Thoracic aorta (tissue), 2 donors: Measurements from ENCODE around the gene BSPRY. TPM values are rescaled to one million over a fixed set of nuclear protein-coding genes. Genes with fewer than 3 reads are reported as not detected.
A peak's percentile ranks its signal among the peaks of the same experiment; 100 is the strongest.

Experiments
- ATAC-seq: fragments of 150-250 bp; one replicate; pipeline ENCODE4 v1.8.0; 2017; ENCODE audit warnings: low read depth; ENCODE audit not compliant: insufficient number of reproducible peaks, low FRiP score
- DNase-seq: peaks from one replicate; pipeline ENCODE4 v3.0.0-alpha.2; 2020; ENCODE audit warnings: low spot score
- H3K27ac ChIP-seq, 2 donors: fragments of 200-600 bp; sonication (generic); 1 replicate in 1 of 2; 2 replicates in 1 of 2; pipeline ENCODE4 v1.5.1; 2016; ENCODE audit warnings: mild to moderate bottlenecking in 2 of 2, moderate library complexity in 2 of 2
- H3K27me3 ChIP-seq: fragments of 200-600 bp; sonication (generic); replicated peaks from 2 replicates; pipeline ENCODE4 v1.6.0; 2016; ENCODE audit warnings: mild to moderate bottlenecking; ENCODE audit not compliant: insufficient read depth
- H3K36me3 ChIP-seq: fragments of 200-600 bp; sonication (generic); one replicate; pipeline ENCODE4 v1.5.1; 2016
- H3K4me1 ChIP-seq, 2 donors: fragments of 200-600 bp; sonication (generic); 1 replicate in 1 of 2; 2 replicates in 1 of 2; pipeline versions ENCODE4 v1.5.1 to v1.6.0; 2016; ENCODE audit warnings: low read depth in 2 of 2, mild to moderate bottlenecking in 1 of 2; ENCODE audit not compliant: control insufficient read depth in 1 of 2
- H3K4me3 ChIP-seq: fragments of 200-600 bp; sonication (generic); 2 replicates; pipeline ENCODE4 v1.5.1; 2016; ENCODE audit warnings: mild to moderate bottlenecking
- H3K9me3 ChIP-seq: fragments of 200-600 bp; sonication (generic); 2 replicates; pipeline ENCODE4 v1.5.1; 2016
- total RNA-seq, 2 donors: library from RNA; depleted of rRNA; stranded (reverse); fragments of >200 nt; gene quantifications; one replicate each; pipeline versions ENCODE4 v1.1.0 to v1.2.3, GENCODE V29; 2016
- TF ChIP-seq, protein P1 (sequence below): fragments of 200-600 bp; sonication (generic); IDR thresholded peaks from one replicate; pipeline ENCODE4 v1.5.1; 2019; ENCODE audit warnings: antibody characterized with exemption

BSPRY gene
- total RNA-seq = under 1 TPM in 1 of 2 donors, not detected in 1; 0.14 TPM

DNA sequence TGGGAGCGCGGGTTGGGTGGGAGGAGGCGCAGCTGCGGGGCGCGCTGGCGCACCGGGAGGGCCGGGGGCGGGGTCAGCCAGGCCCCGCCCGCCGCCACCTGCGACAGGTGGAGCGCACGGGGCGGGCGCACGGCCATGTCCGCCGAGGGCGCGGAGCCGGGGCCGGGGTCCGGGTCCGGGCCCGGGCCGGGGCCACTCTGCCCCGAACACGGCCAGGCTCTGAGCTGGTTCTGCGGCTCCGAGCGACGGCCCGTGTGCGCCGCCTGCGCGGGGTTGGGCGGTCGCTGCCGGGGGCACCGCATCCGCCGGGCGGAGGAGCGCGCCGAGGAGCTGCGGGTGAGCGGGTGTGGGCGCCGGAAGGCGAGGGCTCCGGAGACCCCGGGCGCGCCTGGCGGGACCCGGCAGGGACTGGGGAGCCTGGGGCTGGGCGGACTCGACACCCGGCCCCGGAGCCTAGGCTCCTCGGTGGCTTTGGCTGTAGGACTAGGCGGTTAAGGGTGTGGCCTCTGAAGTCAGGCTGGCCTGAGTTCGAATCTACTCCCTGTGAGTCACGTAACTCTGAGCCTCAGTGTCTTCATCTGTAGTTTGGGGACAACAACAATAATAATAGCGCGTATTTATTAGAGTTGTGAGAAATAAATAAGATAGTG, at the start of gene BSPRY:
Gene BSPRY, plus strand, starts transcription at position 97 of the 650 bp plus-strand sequence. Its CDS starts 39 bp downstream, at position 136.
- no peak for DNase-seq
- no peaks in the 10 kb centered on the region for H3K27me3 ChIP-seq

DNA sequence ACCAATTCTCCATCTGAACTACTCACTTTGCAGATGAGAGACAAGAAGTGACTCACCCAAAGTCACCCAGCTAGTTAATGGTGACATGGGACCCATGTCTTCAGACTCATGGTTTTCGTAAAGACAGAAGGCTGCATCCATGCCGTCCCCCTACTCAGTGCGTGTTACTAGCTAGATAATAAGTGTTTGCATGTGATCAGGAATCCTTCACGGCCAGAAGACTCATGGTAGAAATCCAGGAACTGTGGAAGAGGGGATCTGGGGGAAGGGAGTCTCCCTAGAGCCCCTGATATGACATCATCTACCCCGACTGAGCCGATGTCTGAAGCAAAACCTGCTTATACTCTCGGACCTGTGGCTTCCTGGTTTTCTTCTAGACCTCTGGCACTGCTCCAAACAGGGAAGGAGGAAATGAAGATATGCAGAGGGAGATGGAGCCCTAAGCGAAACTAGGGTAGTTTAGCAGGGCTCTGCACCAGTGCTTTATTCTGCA, 49.5 kb upstream of the BSPRY start:
- TF ChIP-seq, protein P1, sequence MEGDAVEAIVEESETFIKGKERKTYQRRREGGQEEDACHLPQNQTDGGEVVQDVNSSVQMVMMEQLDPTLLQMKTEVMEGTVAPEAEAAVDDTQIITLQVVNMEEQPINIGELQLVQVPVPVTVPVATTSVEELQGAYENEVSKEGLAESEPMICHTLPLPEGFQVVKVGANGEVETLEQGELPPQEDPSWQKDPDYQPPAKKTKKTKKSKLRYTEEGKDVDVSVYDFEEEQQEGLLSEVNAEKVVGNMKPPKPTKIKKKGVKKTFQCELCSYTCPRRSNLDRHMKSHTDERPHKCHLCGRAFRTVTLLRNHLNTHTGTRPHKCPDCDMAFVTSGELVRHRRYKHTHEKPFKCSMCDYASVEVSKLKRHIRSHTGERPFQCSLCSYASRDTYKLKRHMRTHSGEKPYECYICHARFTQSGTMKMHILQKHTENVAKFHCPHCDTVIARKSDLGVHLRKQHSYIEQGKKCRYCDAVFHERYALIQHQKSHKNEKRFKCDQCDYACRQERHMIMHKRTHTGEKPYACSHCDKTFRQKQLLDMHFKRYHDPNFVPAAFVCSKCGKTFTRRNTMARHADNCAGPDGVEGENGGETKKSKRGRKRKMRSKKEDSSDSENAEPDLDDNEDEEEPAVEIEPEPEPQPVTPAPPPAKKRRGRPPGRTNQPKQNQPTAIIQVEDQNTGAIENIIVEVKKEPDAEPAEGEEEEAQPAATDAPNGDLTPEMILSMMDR = no peak
- no peak for DNase-seq
- no peak for ATAC-seq

More for the DNA sequence above, at the start of gene BSPRY:
- H3K4me3 ChIP-seq = peak within 1 kb of the TSS; percentile 73
- no peak for ATAC-seq
- no peak within 1 kb of the TSS for H3K27ac ChIP-seq
- H3K9me3 ChIP-seq = no peaks in the 10 kb centered on the region
- H3K4me1 ChIP-seq = peaks cover 4 to 14% of the 10 kb centered on the region in 2 donors
- no peaks in the 10 kb centered on the region for H3K36me3 ChIP-seq
- TF ChIP-seq, protein P1 = no peak

DNA sequence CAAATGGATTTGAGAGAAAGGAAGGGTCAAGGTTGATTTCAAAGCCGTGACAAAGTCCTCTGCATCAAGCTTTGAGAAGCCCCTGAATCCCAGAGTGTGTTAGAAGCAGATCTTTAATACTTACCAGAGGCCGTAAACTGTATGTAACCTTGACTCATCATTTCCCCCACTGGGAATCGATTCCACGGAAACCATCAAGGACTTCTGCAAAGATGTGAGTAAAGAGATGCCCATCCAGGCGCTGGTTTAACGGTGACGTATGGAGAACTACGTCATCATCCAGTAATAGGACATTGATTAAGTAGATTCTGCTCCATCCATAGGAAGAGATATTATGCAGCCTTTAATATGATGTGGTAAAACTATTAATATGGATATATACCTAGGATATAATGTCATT, 47.8 kb upstream of the BSPRY start:
- no peaks in the 10 kb centered on the region for H3K27me3 ChIP-seq
- H3K36me3 ChIP-seq = no peaks in the 10 kb centered on the region
- no peak overlapping the region for H3K27ac ChIP-seq
- H3K9me3 ChIP-seq = no peaks in the 10 kb centered on the region
- ATAC-seq (no peak), DNase-seq (no peak)
- H3K4me3 ChIP-seq = no peak overlapping the region
- TF ChIP-seq, protein P1 = no peak
- H3K4me1 ChIP-seq = no peaks in the 10 kb centered on the region

More for the DNA sequence above, 49.5 kb upstream of the BSPRY start:
- Histone ChIP-seq H3K4me1 (no peaks in the 10 kb centered on the region), H3K36me3 (no peaks in the 10 kb centered on the region), H3K27me3 (no peaks in the 10 kb centered on the region), H3K9me3 (no peaks in the 10 kb centered on the region), H3K4me3 (no peak overlapping the region), H3K27ac (no peak overlapping the region)

DNA sequence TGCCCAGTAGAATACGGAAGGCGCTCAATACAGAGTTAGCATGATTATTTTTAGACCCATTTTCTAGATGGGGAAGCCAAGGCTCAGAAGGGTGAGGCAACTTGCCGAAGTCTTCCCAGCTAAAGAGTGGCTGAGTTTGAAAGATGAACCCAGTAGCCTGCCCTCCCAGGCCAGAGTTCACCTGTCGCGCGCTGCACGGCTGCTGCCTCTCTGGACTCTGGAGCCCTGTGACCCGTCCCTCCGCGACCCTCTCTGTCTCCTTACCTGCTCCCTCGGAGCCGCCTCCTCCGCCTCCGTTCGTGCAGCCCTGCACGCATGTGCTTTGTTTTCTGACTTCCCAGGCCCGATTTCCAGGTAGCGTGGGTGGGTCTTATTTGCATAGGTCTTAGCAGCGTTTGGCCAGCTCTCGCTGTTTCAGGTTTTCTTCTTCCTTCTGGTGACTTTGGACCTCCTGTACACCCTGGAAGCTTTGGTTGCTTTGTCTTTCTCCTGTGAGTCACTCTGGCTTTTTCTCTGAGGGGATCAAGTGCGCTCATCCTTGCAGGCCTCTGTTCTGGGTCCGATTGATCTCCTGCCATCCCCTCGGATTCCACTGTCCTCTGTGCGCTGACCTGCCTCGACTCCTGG, 46.4 kb upstream of the BSPRY start, which contains the start of gene RNF183:
Gene RNF183, minus strand, starts transcription at position 585 of the 627 bp plus-strand sequence. CDS start 5,192 bp downstream, outside the sequence.
- TF ChIP-seq, protein P1 = no peak
- Histone ChIP-seq H3K36me3 (no peaks in the 10 kb centered on the region), H3K9me3 (no peaks in the 10 kb centered on the region), H3K4me1 (no peaks in the 10 kb centered on the region), H3K27me3 (no peaks in the 10 kb centered on the region), H3K4me3 (no peak within 1 kb of the TSS), H3K27ac (no peak within 1 kb of the TSS)
- ATAC-seq (no peak), DNase-seq (no peak)

DNA sequence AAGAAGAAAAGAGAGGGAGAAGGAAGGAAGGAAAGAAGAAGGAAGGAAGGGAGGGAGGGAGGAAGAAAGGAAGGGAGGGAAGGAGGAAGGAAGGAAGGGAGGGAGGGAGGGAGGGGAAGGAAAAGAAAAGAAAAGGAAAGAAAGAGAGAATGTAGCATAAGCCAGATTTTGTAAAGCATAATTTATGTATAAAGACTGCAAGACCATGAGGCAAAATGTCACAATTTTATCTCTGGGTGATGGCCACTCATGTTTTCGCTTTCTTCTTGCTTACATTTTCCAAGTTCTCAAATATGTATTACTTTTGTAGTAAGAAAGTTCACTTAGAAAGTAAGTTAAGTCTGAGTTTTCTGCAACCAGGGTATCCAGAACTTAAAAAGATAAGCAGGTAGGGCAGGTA, 42.8 kb upstream of the BSPRY start:
- TF ChIP-seq, protein P1 = no peak
- no peaks in the 10 kb centered on the region for H3K36me3 ChIP-seq
- ATAC-seq (no peak), DNase-seq (no peak)
- no peak overlapping the region for H3K27ac ChIP-seq
- H3K27me3 ChIP-seq = no peaks in the 10 kb centered on the region
- no peak overlapping the region for H3K4me3 ChIP-seq
- H3K9me3 ChIP-seq = no peaks in the 10 kb centered on the region
- H3K4me1 ChIP-seq = no peaks in the 10 kb centered on the region
